D721Med (cell line): ENCODE results near the gene BPI.

Experiments
- DNase-seq: peaks from one replicate; pipeline ENCODE4 v3.0.0; 2011; ENCODE audit warnings: low spot score; ENCODE audit not compliant: insufficient read length
- FAIRE-seq: peaks from 2 replicates; lab custom pipeline; 2011; peaks lifted over from hg19 to GRCh38; lab: Jason Lieb, UNC
- CTCF ChIP-seq: IDR thresholded peaks from 2 replicates; pipeline ENCODE4 v1.5.1; 2012; ENCODE audit warnings: mild to moderate bottlenecking, control low read depth; ENCODE audit not compliant: insufficient read depth; ENCODE audit errors: missing control alignments

BPI gene

GRCh38 chr20:38260378-38261053, 43.4 kb upstream of the BPI start, which contains the start of gene KIAA1755:
KIAA1755 (minus strand) TSS chr20:38260735; CDS start chr20:38260500, 235 bp downstream.
- no peak for FAIRE-seq
- DNase-seq: no peak

GRCh38 chr20:38261054-38261390, 42.9 kb upstream of the BPI start:
- FAIRE-seq (no peak), DNase-seq (no peak)
- no peak for TF ChIP-seq CTCF

More at GRCh38 chr20:38260378-38261053, 43.4 kb upstream of the BPI start, which contains the start of gene KIAA1755:
- TF ChIP-seq CTCF: no peak

DNA sequence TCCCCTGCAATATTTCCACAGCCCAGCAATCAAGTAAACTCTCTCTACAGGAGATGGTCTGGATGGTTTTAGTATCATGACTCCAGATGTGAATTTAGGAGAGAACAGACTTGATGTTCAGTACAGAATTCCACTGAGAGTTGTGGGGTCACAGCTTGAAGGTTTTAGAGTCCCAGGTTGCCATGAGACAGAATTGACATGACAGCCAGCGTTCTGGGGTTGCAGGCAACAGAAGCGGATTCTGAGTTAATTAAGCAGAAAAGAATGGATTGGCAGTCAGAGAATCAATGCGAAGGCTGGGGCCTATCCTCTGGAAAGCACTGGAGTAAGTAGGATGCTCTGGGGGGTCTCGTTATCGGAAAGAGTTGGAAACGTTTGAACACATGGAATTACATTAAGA, 41.0 kb upstream of the BPI start:
- no peak for TF ChIP-seq CTCF
- no peak for DNase-seq
- FAIRE-seq: no peak

DNA sequence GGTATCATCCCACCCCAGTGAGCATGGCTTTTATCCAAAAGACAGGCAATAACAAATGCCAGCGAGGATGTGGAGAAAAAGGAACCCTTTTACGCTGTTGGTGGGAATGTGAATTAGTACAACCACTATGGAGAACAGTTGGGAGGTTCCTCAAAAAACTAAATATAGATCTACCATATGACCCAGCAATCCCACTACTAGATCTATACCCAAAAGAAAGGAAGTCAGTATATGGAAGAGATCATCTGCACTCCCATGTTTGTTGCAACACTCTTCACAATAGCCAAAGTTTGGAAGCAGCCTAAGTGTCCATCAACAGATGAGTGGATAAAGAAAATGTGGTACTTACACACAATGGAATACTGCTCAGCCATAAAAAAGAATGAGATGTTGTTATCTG, 37.5 kb upstream of the BPI start:
- FAIRE-seq: no peak
- TF ChIP-seq CTCF: no peak
- no peak for DNase-seq

- FAIRE-seq: no peak
- no peak for TF ChIP-seq CTCF
- no peak for DNase-seq
These were observed 36.7 kb upstream of the BPI start for GRCh38 chr20:38267296-38267695.

DNA sequence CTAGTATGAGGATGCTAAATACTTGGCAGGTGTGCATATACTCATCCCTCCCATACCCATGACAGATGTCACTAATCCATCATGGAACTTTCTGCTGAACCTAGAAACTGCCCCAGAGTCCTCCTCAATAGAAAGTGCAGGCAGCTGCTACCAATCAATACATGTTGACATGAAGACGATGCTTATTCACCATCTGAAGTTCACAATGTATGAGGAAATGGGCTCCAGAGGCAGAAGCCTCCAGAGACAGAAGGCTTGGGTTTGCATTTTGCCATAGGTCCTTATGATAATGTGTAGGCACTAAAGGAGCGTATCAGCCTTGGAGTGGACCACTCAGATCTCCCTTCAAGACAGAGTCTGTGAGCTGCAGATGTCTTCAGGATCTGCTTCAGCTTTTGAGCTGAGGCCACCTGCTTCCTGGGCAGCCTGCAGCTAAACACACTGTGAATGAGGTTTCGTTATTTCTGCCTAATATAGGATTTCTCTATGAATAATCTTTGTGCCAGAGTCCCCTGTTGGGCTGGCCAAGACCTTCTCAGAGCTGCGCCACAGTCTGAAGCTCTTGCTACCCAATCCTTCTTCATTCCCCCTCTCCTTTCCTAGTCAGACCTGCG, 35.9 kb upstream of the BPI start:
- FAIRE-seq (no peak), DNase-seq (no peak)
- no peak for TF ChIP-seq CTCF

GRCh38 chr20:38269040-38269439, 34.9 kb upstream of the BPI start:
- no peak for DNase-seq
- no peak for TF ChIP-seq CTCF
- FAIRE-seq: no peak
